NCI-H146 treated with DMSO at 0.1 percent for 48 hours (cell line): ENCODE measurements around the gene CLCA2.

ENCODE experiments used
- DNase-seq: peaks from one replicate; lab custom pipeline; 2025; ENCODE audit not compliant: unreplicated experiment; lab: John Stamatoyannopoulos, UW

The CLCA2 gene

DNA sequence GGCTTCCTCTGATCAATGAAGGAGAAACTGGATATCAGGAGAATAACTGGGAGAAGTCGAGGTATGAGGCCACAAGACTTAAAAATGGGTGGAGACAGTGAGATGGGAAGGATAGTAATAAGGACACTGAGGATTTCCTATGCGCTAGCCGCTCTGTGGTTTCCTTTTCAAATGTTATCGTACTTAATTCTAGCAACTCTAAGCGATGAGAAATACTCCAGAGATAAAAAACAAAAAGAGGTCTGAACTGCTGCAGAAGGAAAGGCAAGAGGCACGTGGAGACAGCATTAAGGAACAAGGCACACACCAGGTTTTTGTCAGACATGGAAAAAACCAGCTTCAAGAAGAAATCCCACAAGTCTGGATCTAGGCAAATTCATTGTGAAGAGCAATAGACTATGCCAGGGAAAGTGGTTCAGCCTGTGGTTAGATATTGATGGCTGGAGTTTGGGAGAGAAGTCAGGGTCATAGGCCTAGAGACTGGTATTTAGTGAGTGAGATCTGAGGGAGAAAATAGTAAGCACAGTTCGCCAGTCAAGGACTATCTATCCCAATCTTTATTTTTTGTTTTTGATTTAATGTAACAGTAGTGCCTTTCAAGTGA is 5.3 kb downstream of the CLCA2 start:
- DNase-seq: no peak

DNA sequence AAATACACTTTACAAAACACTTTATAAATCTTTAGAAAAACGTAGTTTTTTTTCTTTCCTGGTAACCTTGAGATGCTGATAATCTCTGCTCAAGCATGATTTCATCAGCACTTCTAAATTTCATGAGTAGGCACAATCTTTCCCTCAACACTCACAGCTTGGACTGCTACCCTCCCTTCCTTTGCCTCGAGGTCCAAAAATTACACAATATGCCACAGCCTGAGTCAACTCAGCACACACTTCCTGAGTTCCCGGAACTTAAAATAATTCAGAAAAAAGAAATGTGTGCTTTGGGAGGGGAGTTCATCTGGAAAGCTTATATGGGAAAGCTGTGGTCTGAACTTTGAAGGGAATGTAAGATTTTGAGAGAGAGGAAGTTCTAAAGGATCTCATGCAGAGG is 5.9 kb downstream of the CLCA2 start:
- DNase-seq: no peak

DNA sequence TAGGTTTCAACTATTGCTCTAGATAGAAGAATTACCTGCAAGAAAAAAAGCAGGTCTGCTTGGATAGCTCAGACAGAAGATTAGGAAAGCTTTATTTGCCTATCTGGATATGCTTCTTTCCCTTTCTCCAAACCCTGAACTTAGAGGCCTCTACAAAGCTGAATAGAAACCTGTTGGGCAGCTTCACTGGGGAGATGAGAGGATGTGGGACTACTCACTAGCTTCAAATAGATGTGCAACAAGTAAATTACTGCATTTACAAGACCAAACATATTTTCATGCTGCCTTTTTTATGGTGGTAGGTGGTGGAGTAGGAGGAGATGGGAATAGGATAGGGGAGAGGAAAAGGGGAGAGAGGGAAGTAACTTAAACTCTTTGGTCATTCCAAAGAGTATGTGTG is 6.4 kb downstream of the CLCA2 start:
- no peak for DNase-seq

DNA sequence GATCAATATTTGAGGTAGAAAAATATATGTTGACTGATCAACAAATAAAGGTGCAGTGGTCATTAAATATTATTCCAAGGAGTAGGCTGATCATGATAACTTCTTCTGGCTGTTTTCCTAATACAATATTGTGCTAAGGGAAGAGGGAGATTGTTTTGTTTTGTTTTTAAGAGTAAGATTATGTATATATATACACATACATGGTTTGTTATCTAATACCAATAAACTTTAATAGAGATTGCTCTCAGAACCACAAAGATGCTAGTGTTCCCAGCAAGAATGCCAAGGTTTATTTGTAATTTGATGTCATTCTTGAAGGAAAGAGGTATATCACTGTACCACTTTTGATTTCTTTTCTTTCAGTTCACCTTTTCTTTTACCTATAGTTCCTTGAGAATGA is 10.1 kb downstream of the CLCA2 start:
- DNase-seq: no peak

DNA sequence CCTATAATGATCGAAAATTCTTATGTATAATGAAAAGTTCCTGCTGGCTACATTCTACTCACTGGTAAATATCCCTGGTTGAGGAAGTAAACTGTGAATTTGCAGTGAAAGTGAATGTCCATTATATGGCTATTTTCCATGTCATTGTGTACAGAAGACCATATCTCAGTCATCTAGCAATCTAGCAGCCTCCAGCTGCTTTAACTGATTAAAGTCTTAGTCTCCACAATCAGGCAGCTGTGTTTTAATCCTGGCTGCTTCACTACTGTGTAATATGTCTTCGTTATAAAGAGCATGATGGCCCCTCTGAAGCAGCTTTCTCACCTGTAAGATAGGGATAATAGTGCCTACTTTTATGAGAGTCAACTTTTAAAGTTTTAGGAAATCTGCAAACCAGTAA is 11.4 kb downstream of the CLCA2 start:
- no peak for DNase-seq

DNA sequence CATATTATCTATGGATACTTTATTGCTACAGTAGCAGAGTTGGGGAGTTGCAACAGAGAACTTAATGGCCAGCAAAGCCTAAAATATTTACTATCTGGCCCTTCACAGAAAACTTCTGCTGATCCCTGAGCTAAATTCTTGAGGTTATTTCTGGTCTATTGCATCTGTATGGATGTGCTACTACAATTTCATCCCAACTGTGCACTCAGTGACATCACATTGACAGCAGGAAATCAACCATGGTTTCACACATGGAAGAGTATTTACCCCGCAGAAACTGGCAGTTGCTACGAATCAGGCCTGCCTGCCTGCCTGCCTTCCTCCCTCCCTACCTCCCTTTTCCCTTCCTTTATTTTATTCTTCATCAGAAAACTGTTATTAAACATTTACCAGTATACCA is 12.1 kb downstream of the CLCA2 start:
- DNase-seq: no peak

DNA sequence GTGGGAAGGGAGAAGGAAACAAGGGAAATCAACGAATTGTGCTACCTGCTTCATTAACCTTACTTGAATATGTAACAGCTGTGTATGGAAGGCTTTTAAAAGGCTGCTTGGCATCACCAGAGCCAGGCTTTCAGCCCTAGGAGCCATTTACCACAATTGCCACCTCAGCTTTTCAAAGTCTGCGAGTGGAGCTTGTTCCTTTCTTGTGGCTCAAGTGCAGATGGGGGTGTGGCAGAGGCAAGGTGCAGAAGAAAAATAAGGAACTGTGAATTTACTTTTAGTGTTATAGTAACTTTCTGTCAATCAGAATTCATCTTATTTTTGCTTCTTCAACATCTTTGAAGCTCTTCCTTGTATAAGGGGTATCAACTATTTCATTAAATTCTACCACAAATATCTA is 17.6 kb downstream of the CLCA2 start:
- no peak for DNase-seq

DNA sequence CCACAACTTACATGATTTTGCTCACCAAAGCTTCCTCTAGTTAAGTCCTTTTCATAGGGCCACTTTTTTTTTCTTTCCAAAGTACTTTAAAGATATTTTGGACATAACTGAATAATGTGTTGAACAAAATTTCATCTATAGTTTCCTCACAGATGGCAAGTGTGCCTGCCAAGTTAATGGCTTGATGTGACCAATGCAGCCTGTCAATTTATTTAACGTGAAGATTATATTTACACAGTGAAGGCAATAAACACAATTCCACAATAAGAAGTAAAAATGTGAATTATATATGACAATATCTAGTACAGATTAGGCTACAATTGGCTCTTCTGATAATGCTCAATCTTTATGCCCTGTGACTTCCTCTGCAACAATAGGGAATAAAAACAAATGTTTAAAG is 18.0 kb downstream of the CLCA2 start:
- DNase-seq: no peak

DNA sequence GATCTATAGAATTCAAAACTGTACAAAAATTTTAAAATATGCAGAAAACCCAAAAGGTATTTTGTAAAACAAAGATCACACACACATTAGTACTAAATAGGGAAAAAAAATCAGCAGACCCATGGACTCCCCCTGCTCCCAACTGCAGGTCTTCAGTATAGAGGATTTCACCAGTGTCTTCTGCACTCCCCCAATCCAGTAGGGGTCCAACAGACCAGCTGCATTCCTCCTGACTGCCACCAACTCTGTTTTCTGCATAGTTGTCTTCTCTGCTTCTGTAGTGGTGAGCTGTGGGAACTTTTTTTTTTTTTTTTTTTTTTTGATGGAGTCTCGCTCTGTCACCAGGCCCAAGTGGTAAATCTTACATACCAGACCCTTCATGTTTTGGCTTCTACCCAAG is 21.9 kb downstream of the CLCA2 start:
- DNase-seq: no peak

DNA sequence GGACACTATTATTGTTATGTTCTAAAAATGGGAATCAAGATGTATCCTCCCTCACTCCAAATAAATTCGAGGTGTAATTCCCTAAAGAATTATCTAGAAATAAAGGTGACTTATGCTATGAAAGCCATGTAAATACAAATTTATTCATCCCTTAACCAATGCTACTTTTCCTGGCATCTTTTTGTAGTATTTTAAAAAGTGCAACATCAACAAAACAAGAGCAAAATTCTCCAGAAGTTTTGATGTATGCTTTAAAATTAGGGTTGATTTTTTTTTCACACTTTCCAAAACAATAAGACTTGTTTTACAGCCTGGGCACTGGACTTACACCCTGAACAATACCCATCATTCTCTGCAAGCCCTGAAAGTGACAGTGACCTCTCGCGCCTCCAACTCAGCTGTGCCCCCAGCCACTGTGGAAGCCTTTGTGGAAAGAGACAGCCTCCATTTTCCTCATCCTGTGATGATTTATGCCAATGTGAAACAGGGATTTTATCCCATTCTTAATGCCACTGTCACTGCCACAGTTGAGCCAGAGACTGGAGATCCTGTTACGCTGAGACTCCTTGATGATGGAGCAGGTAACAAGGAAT is 23.3 kb downstream of the CLCA2 start:
- no peak for DNase-seq

DNA sequence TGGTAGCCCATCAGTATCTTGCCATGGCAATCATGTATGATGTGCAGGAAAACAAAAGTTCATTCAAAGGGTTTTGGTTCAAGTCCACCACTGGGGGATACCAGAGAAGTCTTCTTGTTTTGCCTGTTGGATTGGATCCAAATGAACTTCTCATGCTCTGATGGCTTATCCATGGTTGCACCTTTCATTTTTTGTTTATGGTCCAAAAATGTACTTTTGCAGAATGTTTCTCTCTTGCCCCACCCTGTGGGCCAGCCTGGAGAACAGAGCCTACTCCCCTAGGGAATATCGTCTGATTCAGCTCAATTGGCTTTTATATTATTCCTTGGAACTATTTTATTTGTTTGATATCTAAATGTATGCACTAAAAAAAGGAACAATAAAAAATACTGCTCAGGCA is 24.7 kb downstream of the CLCA2 start:
- no peak for DNase-seq

DNA sequence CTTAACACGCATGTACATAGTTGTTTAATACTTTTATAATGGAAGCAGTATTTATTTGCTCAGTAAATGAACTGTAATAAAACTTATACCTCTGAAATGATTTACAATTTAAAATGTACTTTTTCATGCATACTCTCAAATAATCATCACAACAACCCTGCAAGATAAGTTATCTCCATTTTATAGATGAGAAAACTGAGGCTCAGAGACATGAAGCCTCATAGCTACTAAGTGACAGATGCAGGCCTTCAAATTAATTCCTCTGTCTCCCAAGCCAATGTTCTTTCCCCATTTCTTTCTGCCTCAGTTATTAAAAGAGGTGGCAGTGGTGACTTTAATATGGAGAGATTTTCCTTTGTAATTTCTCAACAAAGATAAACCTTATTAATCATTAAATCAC is 25.1 kb downstream of the CLCA2 start:
- DNase-seq: no peak

DNA sequence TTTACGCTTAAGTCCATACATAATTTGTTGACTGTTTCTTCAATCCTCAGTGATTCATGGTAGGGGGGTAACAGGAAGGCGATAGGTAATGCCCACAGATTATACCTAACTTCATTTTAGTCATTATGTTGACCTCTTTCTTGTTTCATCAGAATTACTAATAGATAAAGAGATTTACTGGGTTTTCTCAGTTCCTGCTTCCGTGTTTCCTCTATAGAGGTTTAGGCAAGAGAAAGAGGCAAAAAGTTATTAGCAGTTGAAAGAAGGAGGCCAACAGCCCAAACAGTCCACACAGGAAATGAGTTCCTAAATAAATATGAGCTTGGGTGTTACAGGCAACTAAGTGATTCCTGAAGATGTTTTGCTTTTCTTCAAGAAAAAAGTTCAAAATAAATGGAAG is 26.9 kb downstream of the CLCA2 start:
- no peak for DNase-seq

DNA sequence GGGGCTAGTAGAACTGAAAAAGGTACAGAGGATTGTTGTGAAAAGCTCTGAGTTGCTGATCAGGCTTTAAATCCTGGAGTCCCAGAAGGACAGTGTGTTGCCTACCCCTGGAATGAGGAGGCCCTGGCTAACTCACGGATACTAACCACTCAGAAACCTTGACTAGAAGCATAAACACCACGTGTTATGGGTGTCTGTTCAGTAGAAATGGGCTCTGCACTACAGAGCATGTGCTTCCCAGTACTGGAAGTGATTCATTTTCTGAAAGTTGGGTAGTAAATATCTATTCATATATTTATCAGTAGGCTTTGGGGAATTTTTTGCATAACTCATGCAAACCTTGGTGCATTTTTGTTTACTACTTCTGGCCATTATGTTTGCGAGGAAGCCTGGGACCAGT is 29.7 kb downstream of the CLCA2 start:
- no peak for DNase-seq

DNA sequence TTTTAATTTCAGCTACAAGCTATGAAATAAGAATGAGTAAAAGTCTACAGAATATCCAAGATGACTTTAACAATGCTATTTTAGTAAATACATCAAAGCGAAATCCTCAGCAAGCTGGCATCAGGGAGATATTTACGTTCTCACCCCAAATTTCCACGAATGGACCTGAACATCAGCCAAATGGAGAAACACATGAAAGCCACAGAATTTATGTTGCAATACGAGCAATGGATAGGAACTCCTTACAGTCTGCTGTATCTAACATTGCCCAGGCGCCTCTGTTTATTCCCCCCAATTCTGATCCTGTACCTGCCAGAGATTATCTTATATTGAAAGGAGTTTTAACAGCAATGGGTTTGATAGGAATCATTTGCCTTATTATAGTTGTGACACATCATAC is 31.1 kb downstream of the CLCA2 start:
- no peak for DNase-seq

DNA sequence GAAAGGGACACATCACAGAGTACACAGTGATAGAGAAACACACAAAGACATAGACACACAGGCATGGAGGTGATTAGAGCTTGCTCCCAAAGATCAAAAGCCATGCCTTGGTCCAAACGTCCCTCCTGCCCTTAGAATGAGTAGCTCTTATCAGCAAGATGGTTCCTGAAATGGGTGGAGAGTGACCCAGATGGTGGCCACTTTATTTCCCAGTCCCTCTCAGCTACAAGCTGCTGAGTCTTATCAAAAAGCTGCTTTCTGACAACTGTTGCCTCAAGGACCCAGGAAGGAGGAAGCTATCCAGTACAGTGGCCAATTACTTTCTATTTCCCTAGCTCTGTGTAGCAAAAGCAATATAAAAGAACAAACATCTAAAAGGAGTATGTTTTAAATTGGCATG is 37.0 kb downstream of the CLCA2 start:
- no peak for DNase-seq

DNA sequence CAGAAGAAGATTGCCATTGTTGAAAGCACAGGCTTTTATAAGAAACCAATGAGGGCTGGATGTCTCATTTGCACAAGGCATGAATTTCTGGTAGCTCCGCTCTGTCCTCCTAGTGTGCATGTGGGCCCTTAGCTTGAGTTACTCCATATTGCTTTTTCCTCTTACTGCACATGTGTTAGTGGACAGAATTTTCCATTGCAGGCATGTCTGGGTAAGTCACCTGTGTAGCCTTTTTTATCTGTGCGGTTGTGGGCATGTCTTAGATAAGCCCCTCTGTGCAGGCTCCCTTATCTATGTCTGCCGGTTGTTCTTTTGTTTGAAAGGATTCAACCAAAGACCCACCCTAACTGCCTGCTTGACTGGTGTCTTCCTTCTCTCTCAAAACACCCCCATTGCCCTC is 37.5 kb downstream of the CLCA2 start:
- no peak for DNase-seq

DNA sequence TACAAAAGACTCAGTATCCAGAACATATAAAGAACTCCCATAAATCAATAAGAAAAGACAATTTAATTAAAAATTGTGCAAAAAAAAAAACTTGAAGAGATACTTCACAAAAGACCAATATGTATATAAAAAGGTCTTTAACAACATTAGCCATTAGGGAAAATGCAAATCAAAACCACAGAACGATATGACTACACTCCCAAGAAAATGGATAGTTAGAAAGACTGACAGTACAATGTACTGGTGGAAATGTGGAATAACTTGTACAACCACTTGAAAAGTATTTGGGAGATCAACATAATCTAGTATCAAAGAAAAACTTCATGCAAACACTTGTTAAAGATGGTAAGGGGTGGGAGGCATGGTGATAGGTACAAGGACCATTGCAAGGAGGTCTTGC is 40.8 kb downstream of the CLCA2 start:
- no peak for DNase-seq

DNA sequence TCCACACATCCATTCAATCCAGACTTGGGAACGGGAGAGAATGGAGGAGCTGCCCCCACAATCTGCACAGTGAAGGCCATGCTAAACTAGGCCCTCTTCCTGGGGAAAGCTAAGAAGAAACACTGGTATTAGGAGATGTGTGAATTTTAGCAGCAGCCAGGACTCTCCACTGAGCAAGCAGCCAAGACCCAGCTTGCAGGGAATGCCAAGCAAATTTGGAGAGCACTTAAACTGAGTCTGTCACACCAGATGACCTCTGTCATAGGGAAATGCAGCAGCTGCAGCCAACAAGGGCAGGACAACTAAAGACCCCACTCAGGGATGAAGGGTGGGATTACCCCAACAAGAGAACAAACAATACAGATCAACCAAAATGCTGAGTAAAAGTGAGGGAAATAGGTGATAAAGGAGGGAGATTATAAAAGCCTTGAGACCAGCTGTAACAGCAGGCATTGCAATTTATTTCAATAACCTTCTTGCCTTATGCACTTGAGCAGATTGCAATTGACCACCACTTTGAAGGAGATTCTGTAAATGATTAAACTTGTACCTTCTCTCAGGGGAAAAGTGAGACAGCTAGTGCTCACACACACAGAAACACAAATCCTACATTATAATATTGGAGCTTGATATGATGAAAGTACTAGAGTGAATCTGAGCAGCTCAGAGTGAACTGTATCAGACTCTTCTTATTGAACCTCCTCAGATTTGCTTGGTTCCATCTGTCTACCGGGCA is 42.3 kb downstream of the CLCA2 start:
- DNase-seq: no peak

DNA sequence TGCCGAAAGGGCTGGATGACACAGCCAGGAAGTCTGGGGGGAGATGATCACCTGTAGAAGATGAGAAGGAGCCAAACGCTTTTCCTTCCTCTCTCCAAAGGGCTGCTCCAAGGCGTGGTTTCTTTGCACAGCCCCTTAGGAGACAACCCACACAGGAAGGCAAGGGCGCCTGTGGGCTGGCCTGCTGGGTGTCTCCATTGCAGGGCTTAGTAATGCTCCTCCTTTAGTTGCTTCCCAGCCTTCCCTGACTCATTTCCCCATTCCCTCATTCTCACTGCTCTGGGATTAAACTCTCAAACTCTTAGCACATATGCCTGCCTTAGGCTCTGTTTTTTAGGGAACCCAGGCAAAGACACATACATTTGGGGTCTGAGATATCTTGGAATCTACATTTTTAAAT is 43.0 kb downstream of the CLCA2 start:
- DNase-seq: no peak

DNA sequence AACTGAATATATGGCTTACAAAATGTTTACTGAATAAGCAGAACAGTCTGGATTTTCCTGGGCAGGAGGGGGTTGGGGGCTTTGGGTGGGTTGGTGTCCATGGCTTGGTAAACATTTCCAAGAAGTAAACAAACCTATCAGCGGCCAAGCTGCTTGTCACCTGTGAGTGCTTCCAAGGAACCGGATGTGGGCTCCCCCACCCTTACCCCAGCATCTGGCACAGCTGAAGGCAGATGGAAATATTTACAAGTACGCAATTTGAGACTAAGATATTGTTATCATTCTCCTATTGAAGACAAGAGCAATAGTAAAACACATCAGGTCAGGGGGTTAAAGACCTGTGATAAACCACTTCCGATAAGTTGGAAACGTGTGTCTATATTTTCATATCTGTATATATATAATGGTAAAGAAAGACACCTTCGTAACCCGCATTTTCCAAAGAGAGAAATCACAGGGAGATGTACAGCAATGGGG is 44.6 kb downstream of the CLCA2 start, which contains the start of gene CLCA1:
Gene CLCA1, plus strand, starts transcription at position 427 of the 477 bp plus-strand sequence. Its CDS starts 45 bp downstream, at position 472.
- DNase-seq: no peak

DNA sequence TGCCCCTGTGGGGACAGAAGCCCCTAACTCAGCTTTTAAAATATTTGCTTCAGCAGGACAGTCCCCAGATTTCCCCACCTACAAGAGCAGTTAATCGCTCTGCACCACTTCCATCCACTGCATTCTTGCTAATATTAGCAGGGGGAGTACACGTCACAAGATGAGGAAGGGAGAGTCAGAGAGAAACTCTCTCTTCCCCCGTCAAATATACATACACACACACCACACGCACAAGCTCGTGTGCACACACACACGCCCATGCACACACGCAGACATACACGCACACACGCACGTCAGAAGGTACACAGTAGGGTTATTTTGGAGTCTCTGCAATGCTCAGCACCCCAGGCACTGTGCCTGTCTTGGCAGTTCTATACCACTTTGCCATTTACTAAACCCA is 46.9 kb downstream of the CLCA2 start:
- DNase-seq: no peak

DNA sequence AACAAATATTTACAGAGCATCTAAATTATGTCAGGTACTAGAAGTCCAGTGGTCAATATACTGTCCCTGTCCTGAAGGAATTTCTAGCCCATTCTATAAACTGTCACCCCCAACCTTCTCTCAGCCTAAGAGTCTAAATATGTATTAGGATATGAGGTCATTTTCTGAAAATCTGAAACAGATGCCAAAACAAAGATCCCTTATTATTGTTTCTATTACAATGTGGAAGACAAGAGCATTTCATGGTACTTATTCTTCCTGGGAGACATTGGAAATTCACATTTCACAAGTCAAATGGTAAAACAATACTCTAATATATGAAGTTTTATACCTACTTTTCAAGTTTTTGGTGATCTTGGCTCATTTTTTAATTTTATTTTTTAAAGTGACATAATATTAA is 47.3 kb downstream of the CLCA2 start:
- no peak for DNase-seq
